Right lobe of liver (tissue), 4 donors: ENCODE measurements around the gene TMEM139.

ENCODE experiments used
- POLR2A ChIP-seq: fragments of 450-650 bp; IDR thresholded peaks from one replicate; pipeline ENCODE4 v1.6.1; 2017; ENCODE audit warnings: antibody characterized with exemption, mild to moderate bottlenecking
- TF ChIP-seq, protein P1 (sequence below), 4 donors: fragments of 200-600 bp in 3 of 4; fragments of 450-650 bp in 1 of 4; IDR thresholded peaks; one replicate each; pipeline versions ENCODE4 v1.5.1 to v1.8.0; 2016 to 2022; ENCODE audit warnings: antibody characterized with exemption in 4 of 4, mild to moderate bottlenecking in 2 of 4
- donor health status: DM: no; HTN: no; CAD: no.
- donor health status: DM: no; HTN: no; CAD: no.
- donor health status: DM: no; HTN: yes; CAD: no.

DNA sequence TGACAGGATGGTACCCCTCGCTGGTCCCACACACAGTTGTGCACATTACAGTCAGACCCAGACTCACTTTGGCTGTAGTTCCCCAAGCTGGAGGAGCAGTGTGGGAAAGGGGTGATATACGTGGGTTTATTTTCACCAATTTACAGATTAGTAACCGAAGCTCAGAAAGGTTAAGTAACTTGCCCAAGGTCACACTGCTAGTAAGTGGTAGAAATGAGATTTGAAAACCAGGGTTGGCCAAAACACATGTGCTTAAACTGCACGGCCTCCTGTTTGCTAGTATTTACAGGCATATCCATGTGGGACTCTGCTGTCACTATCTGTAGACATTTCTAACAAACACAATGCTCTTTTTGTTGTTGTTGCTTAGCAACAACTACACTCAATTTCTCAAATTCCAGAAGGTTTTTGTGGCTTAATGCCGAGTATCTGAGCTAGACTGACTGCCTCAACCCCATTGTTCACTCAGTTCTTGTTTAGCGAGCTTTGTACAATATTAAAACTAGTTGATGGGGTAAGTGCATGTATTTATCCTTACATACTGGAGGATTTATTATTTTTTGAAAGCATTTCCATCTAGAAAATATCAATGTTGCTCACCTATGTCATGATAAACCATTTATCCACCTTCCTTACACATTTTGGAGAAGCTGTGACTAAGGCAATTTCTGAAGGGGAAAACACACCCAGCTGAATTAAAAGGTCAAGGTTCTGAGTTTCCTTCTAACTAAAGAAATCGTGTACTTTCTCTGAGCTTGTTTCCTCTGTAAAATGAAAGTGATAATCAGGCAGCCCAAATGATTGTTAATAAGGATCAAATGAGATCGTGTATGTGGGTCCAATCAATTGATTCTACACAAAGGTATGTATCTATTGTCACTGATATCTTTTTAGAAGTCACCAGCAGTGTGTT, 5.3 kb upstream of the TMEM139 start:
- TF ChIP-seq, protein P1, sequence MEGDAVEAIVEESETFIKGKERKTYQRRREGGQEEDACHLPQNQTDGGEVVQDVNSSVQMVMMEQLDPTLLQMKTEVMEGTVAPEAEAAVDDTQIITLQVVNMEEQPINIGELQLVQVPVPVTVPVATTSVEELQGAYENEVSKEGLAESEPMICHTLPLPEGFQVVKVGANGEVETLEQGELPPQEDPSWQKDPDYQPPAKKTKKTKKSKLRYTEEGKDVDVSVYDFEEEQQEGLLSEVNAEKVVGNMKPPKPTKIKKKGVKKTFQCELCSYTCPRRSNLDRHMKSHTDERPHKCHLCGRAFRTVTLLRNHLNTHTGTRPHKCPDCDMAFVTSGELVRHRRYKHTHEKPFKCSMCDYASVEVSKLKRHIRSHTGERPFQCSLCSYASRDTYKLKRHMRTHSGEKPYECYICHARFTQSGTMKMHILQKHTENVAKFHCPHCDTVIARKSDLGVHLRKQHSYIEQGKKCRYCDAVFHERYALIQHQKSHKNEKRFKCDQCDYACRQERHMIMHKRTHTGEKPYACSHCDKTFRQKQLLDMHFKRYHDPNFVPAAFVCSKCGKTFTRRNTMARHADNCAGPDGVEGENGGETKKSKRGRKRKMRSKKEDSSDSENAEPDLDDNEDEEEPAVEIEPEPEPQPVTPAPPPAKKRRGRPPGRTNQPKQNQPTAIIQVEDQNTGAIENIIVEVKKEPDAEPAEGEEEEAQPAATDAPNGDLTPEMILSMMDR (IDR thresholded peaks at IDR 0.05) = no peak
- no peak for TF ChIP-seq POLR2A
